GM13977 (cell line): ENCODE measurements around the gene CEP97.

Experiments used
- DNase-seq: peaks from one replicate; pipeline ENCODE4 v3.0.0; 2012; ENCODE audit warnings: low spot score
- CTCF ChIP-seq: IDR thresholded peaks from 2 replicates; pipeline ENCODE4 v1.5.1; 2012; ENCODE audit warnings: mild to moderate bottlenecking, control low read depth; ENCODE audit not compliant: insufficient read depth; ENCODE audit errors: extremely low read depth, missing control alignments
- in situ Hi-C: fragments of 300-500 bp; cut with MboI; formaldehyde crosslinking; loops from one replicate; pipeline ENCODE4 v1.12.0; 2022; ENCODE audit warnings: low sequenced_read_pairs, low pct_unique_long_range_greater_than_20kb, mixed read lengths, inconsistent platforms; ENCODE audit not compliant: unreplicated experiment

The CEP97 gene

GRCh38 chr3:101780661-101781060, 56.2 kb downstream of the CEP97 start:
- TF ChIP-seq CTCF, result no peak
- in situ Hi-C loops, result no loop called here

GRCh38 chr3:101781166-101781565, 56.8 kb downstream of the CEP97 start:
- no peak for TF ChIP-seq CTCF
- DNase-seq, result no peak
- in situ Hi-C loops, result no loop called here

More at GRCh38 chr3:101780661-101781060, 56.2 kb downstream of the CEP97 start:
- no peak for DNase-seq

- TF ChIP-seq CTCF, result no peak
These were observed 60.6 kb downstream of the CEP97 start for GRCh38 chr3:101784855-101785613.

GRCh38 chr3:101791778-101792177, 67.4 kb downstream of the CEP97 start:
- in situ Hi-C loops, result no loop called here
- no peak for DNase-seq

More at GRCh38 chr3:101784855-101785613, 60.6 kb downstream of the CEP97 start:
- in situ Hi-C loops, result no loop called here
- no peak for DNase-seq

GRCh38 chr3:101796077-101796680, 71.8 kb downstream of the CEP97 start:
- no peak for DNase-seq
- in situ Hi-C loops, result no loop called here
- no peak for TF ChIP-seq CTCF

More at GRCh38 chr3:101791778-101792177, 67.4 kb downstream of the CEP97 start:
- TF ChIP-seq CTCF, result no peak

- no peak for TF ChIP-seq CTCF
- in situ Hi-C loops, result loop anchor here (10.0 kb wide), 1 partner anchor 734 kb away; no protein-coding TSS in a partner anchor
- no peak for DNase-seq
These were observed 76.8 kb downstream of the CEP97 start for GRCh38 chr3:101801174-101801573.
